ENCODE results near the gene RNF150.

Gene RNF150

DNA sequence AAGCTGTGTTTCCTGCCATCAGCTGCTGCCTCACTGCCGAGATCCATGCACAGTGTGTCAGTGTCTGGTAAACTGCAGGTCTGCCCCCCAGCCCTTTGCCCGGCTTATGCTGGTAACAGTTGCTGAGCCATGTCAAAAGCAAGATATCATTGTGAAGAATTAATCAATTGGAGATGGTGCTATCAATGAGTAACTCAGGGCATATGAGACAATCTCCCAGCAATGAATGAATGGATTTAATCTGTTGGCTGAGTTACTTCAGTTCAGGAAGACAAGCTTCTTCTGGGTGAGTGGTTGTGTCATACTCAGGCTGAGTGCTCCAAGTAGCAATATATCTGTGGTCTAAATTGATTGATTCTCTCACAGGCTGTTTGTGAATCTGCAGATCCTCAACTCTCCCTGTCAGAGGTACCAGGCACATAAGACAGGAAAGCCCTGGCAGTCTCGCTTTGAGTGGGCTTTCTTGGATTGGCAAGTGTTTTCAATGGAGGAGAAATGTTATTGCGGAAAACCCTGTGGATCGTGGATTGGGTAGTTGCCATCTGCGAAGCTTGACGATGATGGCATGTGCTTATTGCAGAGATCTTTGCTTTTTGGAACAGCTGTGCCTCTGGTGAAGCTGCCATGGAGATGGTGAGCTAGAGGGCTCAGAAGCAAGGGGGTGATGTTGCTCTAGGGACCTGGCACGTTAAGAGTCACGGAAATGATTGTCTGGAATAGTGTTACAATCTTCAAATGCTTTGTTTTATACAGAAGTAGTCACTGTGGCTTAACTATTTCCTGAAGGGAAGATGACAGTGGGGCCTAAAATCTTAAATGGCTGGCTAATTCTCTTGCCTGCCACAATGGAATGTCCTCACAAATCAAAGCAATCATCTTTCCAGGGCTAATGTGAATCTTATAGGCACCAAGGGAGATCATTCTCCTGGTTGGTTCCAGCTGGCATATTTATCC, 229.5 kb downstream of the RNF150 start:
- DNase-seq = no peak

- DNase-seq = no peak
Measured at GRCh38 chr4:140901736-140902336, 231.4 kb downstream of the RNF150 start.

DNA sequence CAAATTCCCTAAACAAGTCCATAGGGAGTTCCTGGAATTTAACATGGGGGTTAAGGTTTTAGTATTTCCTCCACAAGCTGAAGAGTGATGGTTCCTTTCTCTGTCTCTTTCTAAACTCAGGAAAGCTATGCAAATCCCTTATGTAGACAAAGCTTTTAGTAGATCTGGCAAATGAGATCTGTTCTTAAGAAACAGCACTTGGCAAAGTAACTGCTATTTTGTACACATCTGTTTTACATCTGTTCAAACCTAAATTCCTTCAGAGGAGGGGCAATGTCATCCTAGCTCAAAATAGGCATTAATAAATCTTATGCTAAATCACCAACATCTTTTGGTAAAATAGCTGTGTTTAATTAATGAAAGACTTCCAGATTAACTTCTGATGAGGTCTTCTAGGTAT, 239.3 kb downstream of the RNF150 start:
- no peak for DNase-seq

- DNase-seq = no peak
Measured at GRCh38 chr4:140888054-140888453, 245.2 kb downstream of the RNF150 start.

DNA sequence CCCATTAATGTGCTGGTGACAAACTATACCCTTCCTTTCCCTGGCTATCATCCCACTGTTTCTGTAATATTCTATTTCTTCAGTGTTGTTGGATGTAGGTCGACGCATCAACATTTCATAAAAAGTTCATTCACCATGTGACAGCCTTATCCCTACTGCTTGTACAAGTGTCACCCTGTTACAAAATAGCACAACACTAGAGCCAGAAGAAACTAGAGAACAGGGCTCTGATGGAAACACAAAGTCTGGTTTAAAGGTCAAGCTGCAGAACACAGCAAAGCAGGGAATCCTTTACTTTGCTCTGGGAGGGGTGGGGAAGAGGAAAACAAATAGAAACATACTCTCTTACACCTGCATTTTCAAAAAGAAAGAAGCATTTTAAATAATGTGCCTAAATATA, 245.8 kb downstream of the RNF150 start:
- DNase-seq = no peak

- DNase-seq = peak; percentile 4
Measured at GRCh38 chr4:140884431-140885058, 248.7 kb downstream of the RNF150 start.

DNA sequence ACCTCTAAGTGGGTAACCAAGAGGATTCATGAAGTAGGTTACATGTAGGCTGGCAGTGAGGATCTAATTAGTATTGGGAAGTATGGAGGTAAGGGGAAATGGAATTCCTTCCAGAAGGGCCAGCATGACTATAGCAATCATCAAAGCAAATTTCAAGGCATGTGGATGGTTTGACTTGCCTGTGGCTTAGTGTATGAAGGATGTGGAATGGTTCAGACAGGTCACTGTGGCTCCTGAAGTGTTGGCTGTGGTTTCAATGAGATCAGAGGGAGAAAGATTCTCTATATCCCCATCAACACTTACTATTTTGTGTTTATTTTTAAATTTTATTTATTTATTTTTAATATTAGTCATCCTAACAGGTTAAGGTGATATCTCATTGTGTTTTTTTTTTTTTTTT, 255.5 kb downstream of the RNF150 start:
- no peak for DNase-seq

DNA sequence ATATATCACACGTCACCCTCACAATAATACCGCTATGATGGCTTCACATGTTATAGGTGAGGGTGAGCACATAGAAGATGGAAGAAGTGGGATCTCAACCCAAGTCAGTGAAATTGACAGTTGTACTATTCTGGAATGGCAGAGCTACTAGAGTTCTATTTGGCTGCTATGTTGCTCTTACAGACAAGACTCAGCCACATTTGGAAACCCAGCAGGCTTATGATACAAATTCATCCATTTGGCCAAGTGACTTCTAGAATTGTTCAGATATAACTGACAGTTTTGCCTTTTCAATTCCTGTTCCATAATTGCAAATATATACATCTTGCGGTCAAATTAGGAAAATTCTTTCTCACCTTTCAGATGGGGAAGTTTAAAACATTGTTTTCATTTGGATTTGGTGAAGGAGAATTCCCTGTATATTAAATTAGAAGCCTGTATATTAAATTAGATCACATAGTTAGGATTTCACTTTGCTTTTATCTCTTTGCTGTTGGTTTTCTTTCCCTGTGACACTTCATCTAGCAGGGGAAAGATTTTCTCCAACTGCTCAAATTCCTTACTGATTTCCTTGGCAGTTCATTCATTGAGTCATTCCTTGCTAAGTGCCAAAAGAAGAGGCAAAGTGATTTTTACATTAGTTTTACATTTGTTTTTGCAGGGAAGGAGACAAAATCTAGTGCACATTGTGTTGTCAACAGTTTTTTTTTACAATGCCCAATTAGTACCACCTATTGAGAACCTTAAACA, 256.5 kb downstream of the RNF150 start:
- no peak for DNase-seq

DNA sequence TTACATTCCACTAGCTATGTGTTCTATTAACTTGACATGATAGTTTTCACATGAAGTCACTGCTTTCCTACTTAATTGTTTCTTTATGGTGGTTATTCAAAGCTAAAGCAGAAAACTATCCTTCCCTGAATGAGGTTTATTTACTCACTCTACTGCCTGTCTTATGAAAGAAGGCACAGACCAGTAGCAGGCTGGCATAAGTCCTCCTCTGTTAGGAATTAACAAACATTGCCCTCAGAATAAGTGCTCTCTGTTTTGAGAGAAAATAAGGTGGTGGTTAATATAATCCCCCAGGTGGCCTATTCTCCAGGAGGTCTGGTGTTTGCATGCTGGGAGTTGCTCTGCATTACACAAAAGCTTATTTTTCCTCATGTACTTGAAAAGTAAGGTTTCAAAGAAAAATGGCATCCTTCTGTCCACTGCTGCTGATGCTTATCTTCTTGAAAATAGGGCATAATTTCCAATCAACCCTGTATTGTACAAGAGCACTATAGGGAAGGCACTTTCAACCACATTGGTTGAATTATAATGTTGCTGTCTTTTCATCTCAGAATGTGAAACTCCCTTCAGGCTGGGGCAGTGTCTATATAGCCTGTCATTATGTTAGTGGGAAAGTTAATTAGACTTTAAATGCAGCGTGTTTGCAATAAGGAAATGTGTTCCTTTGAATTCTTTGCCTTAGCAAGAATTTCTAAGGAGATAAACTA, 257.4 kb downstream of the RNF150 start:
- no peak for DNase-seq

DNA sequence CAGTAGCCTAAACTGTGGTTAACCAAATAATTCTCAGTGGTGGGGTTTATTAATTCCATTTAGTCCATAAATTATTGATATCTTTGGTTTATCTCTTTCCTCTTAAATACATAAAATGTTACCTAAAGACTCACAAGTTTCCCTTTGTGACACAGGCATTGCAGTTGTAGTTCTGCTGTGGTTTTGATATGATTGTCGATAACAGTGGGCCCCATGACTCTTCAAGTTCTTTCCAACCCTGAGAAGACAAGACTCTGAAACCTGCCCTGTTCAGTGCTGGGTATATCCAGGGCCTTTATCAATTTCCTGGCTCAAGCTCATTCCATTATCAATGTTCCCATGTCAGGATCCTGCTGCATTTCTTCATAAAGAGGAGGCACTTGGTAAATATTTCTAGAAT, 259.2 kb downstream of the RNF150 start:
- DNase-seq = no peak

DNA sequence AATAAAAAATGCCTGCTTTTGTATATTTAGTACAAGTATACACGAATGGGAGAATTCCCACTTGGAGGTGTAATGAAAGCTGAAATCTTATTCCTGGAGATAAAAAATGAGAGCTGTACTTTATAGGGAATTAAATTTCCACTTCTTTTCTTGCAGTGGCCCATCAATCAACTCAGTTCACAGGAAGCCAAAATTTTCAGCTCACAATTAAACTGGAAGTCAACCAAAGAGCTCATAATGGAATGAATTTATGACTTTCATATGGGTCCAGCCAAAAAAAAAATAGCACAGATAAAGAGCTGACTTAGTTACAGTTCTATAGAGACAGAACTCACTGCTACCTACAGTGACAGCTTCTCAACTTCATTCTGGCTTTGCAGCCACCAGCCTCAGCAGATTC, 261.9 kb downstream of the RNF150 start:
- no peak for DNase-seq

GRCh38 chr4:140870427-140870826, 262.8 kb downstream of the RNF150 start:
- no peak for DNase-seq

- DNase-seq = no peak
Measured at GRCh38 chr4:140869446-140869845, 263.8 kb downstream of the RNF150 start.

GRCh38 chr4:140867356-140867755, 265.9 kb downstream of the RNF150 start:
- no peak for DNase-seq

- no peak for DNase-seq
Measured at GRCh38 chr4:140866492-140867005, 266.7 kb downstream of the RNF150 start.

- no peak for DNase-seq
Measured at GRCh38 chr4:140865253-140866217, 267.7 kb downstream of the RNF150 start.

DNA sequence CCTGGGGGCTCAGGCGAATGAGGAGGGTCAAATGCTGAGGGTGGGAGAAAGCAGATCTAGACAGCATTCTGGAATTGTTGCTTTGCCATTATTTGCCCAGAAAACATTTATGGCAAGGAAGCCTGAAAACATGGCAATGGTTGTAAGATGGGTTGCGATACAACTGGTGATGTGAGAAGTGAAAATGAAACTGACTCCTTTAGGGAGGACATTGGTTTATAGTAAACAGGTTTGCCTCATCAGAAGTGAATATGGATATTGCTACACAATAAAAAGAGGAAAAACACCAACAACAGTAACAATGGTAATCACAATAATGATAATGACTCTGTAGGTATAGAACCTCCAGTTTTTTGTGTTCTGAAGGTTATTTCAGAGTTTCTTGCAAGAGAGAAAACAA, 270.1 kb downstream of the RNF150 start:
- DNase-seq = no peak

GRCh38 chr4:140862177-140862442, 271.2 kb downstream of the RNF150 start:
- no peak for DNase-seq

- DNase-seq = peak; percentile 54
Measured at GRCh38 chr4:140861359-140862176, 271.7 kb downstream of the RNF150 start.

DNA sequence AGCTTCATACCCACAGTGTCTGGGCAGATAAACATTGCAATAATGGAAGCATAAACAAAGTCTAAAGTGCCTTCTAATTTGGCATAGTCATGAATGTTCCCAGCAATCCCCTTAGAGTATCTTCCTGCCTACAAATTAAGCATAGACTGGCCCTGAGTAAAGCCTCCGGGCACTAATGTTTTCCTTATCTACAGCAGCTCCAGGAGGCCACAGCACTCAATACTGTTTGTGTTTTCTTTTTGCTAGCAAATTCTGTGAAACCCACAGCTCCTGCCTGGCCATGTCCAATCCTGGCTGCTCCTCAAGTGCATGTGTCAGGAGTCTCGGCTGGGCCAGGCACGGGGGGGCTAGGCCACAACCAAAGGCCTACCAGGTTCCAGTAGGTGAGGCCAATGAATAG, 274.4 kb downstream of the RNF150 start:
- DNase-seq = no peak

Measured in SHP77 treated with DMSO at 0.1 percent for 48 hours (cell line).